ENCODE data around the gene DDHD1.

GRCh38 chr14:53187921-53188463, 34.9 kb upstream of the DDHD1 start:
- TF ChIP-seq CTCF (conservative IDR thresholded peaks at IDR 0.05) (no peak), ZFX (IDR thresholded peaks at IDR 0.05) (no peak)
